NCI-H1417 treated with DMSO at 0.1 percent for 48 hours (cell line): Measurements from ENCODE around the gene ZNRF2.

Experiments used
- DNase-seq: peaks from one replicate; lab custom pipeline; 2025; lab: John Stamatoyannopoulos, UW

The ZNRF2 gene

DNA sequence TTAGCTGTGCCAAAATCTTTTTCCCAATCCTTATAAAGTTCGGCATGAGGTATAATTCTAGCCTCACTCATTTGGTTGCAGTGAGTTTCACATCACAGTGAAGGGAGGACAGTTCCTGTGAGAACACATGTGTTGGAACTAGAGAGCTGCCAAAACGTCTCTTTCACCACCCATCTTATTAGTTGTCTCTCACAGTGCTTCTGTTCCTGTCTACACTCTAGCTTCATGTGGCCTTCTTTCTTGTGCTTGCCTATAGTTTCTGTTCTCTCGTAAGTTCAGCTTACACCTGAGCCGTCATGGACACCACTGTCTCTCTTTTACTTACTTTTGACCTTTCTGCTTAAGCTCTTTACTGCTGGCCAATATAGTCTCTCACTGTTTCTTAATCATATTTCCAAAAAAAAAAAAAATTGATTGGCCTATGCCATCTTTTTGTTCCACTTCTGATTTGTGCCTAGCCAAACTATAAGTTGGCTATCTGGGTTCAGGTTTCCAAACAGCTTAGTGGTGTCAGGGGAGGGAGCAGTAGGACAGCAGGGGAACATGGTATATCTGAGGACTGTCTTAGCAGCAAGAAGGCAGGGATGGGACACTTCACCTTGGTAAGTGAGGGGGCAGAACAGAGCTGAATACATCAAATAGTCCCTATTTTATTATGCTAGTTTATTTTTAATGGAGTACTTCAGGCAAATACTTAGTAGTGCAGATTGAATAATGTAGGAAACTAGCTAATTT lies 38.0 kb downstream of the ZNRF2 start:
- DNase-seq = no peak

DNA sequence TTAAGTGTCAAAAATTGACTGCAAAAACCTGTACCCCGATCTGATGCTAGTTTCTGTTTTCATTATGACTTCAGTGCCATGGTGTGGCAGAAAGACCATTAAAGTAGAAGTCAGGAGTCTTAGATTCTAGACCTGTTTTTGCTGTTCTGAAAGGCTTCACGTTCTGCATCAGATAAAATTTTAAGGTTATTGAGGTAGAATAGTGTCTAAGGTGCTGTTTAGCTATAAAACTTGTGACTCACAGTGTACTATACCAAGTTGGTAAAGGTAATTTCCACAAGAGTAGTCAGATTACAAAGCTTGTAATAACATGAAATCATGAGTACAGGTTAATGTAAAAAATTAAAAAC lies 38.6 kb downstream of the ZNRF2 start:
- no peak for DNase-seq

- DNase-seq = no peak
Observed at GRCh38 chr7:30327813-30328212, 43.4 kb downstream of the ZNRF2 start.

GRCh38 chr7:30328381-30328780 lies 44.0 kb downstream of the ZNRF2 start:
- no peak for DNase-seq

GRCh38 chr7:30329716-30330115 lies 45.3 kb downstream of the ZNRF2 start:
- no peak for DNase-seq

DNA sequence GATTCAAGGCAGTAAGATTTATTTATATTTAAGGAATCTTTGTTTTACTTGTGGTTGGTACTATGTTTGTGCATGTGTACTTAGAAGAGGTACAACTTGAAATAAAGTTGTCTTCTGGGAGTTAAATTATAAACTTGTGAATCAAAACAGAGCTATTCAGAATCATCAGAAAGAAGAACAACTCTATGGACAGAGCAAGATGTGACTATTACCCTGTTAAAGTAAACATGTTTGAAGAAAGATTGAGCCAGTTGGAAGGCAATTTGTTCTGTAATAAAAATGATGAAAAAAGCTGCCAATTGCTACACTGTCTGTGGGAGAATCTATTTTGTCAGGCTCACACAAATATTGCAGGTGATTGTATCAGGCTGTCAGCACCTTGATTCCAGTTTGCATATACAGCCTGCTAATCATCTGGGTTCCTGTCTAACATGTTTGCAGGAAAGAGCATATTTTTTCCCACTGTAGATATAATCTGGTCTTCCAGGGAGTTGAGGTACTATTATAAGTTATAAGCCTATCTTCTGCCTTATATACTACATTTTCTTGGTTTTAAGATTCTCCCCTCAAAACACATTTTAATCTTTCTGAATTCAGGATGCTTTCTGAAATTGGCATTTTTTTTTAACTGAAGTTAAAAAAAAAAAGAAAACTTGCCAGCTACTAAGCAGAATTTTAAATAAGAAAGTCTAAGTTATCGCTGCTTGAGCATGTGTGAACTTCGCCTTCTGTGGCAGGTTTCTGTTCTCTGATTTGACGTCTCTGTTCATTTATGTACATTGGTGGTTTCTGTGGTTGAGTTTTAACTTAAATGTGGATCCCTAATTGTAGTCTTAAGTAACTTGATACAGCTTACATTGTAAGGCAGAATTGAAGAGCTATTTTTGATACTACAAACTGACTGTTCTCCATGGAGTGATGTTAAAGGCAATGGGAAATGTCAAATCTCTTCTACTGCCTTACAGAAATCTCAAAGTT lies 46.0 kb downstream of the ZNRF2 start:
- no peak for DNase-seq

- no peak for DNase-seq
Observed at GRCh38 chr7:30331338-30331737, 46.9 kb downstream of the ZNRF2 start.

DNA sequence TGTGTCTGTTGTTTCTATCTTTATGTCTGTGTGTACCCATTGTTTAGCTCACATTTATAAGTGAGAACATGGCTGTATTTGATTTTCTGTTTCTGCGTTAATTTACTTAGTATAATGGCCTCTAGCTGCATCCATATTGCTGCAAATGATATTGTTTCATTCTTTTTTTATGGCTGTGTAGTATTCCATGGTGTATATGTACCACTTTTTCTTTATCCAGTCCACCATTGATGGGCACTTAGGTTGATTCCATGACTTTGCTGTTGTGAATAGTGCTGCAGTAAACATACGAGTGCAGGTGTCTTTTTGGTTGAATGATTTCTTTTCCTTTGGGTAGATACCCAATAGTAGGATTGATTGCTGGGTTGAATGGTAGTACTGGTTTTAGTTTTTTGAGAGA lies 48.2 kb downstream of the ZNRF2 start:
- DNase-seq = no peak

- DNase-seq = no peak
Observed at GRCh38 chr7:30335763-30336487, 51.5 kb downstream of the ZNRF2 start.

DNA sequence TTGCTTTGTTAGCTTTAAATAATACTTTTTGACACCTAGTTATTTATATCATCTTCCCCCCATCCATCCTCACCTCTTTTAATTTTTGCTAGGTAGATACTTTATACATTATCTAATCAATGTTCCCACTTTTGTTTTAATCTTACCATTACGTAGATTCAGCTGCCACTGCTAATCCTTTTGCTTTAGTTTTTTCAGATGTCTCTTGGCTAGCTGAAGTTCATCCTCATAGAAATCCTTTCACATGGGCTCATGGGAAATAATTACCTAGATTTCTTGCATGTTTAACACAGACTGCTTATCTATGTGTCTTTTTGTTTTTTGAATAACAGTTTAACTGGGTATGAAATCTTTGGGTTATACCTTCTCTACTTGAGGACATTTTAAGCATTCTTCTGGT lies 60.1 kb downstream of the ZNRF2 start:
- DNase-seq = no peak

DNA sequence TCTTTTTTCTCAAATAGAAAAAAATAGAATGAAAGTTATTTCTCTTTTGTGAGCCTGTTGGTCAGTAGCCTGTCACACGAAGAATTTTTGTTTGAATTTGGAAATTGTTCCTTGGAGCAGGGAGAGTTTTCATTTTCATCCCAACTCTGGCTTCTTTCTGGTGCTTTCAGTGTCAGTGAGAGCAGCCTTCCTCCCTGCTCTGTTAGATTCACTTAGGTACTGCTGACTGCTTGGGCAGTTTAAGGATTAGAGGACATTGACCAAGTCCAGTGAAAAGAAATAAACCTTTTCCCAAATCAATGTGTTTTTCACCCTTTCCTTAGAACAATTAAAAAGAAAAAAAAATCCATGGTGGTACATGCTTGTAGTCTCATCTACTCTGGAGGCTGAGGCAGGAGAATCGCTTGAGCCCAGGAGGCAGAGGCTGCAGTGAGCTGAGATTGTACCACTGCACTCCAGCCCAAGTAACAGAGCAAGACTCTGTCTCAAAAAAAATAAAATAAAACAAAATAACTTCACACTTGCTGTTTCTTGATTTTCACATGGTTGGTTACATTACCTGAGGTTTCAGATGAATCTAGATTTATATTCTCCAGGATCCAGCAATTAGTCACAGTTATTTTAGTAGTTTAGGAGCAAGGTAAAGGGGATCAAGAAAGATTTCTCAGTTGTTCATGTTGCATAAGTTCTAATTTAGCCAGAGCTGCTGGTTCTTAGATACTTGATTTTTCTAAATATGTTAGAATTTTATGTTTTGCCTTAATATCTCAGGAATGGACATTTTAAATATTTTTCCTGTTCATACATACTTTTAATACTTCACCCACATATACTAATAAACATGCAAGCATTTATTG lies 63.1 kb downstream of the ZNRF2 start:
- DNase-seq = no peak

DNA sequence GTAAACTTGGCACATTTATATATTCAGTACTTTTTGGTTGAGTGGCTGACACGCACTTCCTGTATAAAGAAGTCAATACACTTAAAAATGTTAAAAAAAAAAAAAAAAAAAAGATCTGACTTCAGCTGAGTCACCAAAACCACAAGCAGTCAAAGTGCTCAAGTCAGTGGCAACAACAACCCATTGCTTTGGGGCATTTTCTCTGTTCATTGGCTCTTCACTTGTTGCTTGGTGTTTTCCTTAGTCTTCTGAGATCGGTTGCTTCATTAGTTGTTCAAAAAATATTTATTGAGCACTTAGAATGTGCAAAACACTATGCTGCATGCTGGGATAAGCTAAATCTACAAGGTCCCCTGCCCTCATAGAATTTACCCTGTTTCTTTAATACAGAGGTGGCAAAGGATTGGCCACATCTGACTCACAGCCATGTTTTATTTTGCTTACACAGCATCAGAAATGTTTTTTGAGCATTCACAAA lies 63.7 kb downstream of the ZNRF2 start:
- no peak for DNase-seq

- no peak for DNase-seq
Observed at GRCh38 chr7:30349170-30349569, 64.8 kb downstream of the ZNRF2 start.

DNA sequence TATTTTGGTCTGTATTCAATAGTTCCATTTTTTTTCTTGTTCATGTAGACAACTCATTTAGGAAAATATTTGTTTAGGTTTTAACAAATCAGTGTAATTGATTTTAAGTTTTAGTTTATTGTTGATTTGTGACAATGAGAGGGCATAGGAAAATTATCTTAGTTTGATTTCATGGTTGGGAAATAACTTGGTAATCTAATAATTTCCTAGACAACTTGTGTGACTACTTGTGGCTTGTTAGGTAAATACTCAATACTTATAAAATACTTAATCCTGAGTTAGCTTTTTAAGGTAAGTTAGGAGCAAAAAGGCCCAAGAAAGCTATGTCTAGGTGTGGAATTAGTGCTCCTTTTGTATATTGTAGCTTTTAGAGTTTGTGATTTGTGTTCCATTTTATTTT lies 65.4 kb downstream of the ZNRF2 start:
- DNase-seq = no peak

DNA sequence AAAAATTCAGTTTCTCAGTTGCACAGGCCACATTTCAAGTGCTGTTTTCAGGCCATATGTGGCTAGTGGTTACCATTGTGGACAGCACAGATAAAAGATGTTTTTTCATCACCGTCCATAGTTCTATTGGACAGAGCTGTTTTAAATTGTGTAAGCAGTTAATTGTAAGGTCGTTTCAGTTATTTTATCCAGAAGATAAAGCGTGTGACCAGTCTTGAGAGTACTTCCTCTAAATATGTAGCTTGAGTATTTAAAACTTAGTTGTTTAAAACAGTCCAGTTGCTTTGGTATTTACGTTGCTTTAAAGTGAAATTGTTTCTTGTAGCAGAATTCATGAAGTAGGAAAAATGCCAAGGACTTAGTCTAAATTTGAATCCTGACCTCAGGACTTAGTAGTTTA lies 66.9 kb downstream of the ZNRF2 start:
- no peak for DNase-seq

DNA sequence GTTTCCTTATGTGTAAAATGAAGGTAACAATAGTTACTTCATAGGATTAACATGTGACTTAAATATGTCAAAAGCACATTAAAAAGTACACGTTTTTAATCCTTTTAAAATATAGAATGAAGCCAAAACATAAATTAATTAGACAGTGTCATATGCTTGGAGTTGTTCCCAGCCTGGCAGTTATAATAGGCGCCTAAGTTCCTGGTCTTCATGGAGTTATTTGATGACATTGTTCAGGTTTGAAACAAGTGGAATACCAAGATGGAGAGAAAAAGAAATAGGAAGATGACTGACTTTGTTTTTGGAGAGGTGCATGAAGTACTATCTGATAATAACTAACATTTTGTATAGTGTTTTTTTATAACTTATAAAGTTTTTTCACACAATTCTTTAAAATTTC lies 67.3 kb downstream of the ZNRF2 start:
- DNase-seq = no peak

DNA sequence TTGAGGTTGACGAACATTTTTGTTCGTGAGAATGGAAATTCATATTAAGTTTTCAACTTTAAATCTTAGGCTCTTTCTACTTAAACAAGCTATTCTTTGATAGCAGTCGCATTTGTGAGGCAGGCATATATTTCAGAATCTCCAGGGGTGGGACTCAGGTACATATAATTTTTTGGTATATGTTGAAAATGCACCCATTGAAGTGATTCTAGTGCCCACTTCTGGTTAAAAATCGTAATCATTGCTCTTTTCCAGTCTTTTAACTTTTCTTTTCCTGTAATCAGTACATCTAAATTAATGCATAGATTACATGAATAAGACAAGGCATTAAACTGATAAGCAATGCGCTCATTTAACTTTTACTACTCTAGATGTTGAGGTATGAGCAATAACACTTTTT lies 67.8 kb downstream of the ZNRF2 start:
- no peak for DNase-seq

DNA sequence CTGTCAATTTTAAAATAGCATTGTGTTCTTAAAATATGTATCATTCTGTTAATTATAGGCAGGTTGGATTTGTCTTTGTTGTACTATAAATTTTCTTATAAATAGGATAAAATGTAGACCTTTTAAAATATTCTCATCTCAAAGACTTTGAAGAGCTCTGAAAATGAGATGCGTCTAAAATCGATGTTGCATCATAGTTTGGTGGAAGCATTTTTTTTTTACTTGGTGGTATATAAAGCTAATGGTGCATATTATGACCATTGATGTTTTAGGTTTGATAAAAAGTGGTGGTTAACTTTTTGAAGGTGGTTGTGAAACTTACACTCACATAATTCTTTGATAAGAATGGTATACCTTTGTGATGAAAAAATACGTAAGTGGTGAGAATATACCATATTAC lies 69.1 kb downstream of the ZNRF2 start:
- DNase-seq = no peak

GRCh38 chr7:30353932-30354607 lies 69.7 kb downstream of the ZNRF2 start:
- no peak for DNase-seq

DNA sequence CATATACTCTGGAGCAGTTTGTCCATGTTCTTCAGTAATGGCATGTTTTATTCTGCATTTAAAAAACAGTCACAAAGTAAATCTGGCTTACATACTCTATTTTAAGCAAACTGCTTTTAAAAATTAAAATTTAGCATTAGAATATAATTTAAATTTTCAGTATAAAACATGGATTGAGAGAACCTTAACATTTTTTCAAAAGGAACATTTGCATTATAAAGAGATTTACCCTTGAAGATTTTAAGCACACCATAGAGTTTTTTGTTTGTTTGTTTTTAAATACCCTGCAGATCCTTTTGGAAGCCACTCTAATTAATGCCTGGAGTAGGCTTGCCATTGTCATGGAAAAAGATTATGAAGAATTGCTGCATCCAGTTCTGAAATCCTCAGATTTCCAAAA lies 70.4 kb downstream of the ZNRF2 start:
- DNase-seq = no peak

- DNase-seq = no peak
Observed at GRCh38 chr7:30359957-30360356, 75.6 kb downstream of the ZNRF2 start.
